ENCODE measurements around the gene SMG6. TPM values are rescaled to one million over a fixed set of nuclear protein-coding genes. Genes with fewer than 3 reads are reported as not detected.
"Not testable (repeated sequence)": the region's sequence is repeated elsewhere in the genome, so short reads cannot be mapped to it uniquely, and the experiment has no call there.

Gene SMG6
- total RNA-seq, 6 donors from 2014 or later: 29.9 to 126 (median 30.5) TPM

GRCh38 chr17:2263183-2264066 lies 40.2 kb downstream of the SMG6 start:
- no peaks in the 10 kb centered on the region for H3K9me3 ChIP-seq
- ATAC-seq (ENCODE audit: low FRiP score in 2 of 2): peak in 1 of 2 donors; percentile 68
- H3K4me1 ChIP-seq: peaks cover 7 to 20% (median 16%) of the 10 kb centered on the region in 4 donors
- no peak for DNase-seq
- H3K27ac ChIP-seq: peak overlapping the region in 3 of 4 donors; percentile 2 to 45 (median 28)
- H3K36me3 ChIP-seq: peaks cover 0 to 3% (median 1%) of the 10 kb centered on the region in 4 donors
- TF ChIP-seq POLR2A (IDR thresholded peaks at IDR 0.05) (no peak), POLR2AphosphoS5 (IDR thresholded peaks at IDR 0.05) (no peak), EP300 (IDR thresholded peaks at IDR 0.05) (no peak)
- TF ChIP-seq, protein P1, sequence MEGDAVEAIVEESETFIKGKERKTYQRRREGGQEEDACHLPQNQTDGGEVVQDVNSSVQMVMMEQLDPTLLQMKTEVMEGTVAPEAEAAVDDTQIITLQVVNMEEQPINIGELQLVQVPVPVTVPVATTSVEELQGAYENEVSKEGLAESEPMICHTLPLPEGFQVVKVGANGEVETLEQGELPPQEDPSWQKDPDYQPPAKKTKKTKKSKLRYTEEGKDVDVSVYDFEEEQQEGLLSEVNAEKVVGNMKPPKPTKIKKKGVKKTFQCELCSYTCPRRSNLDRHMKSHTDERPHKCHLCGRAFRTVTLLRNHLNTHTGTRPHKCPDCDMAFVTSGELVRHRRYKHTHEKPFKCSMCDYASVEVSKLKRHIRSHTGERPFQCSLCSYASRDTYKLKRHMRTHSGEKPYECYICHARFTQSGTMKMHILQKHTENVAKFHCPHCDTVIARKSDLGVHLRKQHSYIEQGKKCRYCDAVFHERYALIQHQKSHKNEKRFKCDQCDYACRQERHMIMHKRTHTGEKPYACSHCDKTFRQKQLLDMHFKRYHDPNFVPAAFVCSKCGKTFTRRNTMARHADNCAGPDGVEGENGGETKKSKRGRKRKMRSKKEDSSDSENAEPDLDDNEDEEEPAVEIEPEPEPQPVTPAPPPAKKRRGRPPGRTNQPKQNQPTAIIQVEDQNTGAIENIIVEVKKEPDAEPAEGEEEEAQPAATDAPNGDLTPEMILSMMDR (IDR thresholded peaks at IDR 0.05): no peak
- no peak overlapping the region for H3K4me3 ChIP-seq
- 66 to 71% methylated on average over 8 of the region's 8 CpGs for WGBS, 2 donors
- no peaks in the 10 kb centered on the region for H3K27me3 ChIP-seq

DNA sequence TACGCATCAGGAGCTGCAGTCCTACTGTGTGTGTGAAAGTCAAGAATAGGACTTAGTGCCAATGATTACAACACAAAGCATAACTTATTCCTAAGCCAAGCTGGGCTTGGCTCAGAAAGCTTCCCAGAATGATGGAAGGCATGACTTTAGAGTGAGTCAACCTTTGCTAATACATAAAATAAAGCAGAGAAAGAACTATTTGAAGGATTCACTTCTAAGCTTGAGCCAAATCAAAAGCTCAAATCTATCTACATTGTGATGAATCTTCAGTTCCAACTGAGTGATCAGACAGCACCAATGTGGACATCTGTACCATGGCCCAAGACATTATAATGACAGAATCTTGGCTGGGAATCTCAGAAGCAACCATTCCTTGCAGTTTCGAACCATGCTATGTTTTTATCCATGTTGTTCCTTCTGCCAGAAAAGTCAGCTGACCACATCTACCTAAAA lies 41.4 kb downstream of the SMG6 start:
- Histone ChIP-seq H3K36me3 (no peaks in the 10 kb centered on the region), H3K4me1 (peaks cover 4 to 20% (median 16%) of the 10 kb centered on the region in 4 donors), H3K4me3 (no peak overlapping the region), H3K27me3 (no peaks in the 10 kb centered on the region), H3K27ac (no peak overlapping the region), H3K9me3 (no peaks in the 10 kb centered on the region)
- ATAC-seq (ENCODE audit: low FRiP score in 2 of 2) (peak in 1 of 2 donors; percentile 73), DNase-seq (no peak)
- TF ChIP-seq POLR2AphosphoS5 (IDR thresholded peaks at IDR 0.05) (no peak), POLR2A (IDR thresholded peaks at IDR 0.05) (no peak), EP300 (IDR thresholded peaks at IDR 0.05) (no peak)
- TF ChIP-seq, protein P1 (IDR thresholded peaks at IDR 0.05): no peak
- WGBS, 2 donors: 86% methylated on average over 2 of the region's 2 CpGs

DNA sequence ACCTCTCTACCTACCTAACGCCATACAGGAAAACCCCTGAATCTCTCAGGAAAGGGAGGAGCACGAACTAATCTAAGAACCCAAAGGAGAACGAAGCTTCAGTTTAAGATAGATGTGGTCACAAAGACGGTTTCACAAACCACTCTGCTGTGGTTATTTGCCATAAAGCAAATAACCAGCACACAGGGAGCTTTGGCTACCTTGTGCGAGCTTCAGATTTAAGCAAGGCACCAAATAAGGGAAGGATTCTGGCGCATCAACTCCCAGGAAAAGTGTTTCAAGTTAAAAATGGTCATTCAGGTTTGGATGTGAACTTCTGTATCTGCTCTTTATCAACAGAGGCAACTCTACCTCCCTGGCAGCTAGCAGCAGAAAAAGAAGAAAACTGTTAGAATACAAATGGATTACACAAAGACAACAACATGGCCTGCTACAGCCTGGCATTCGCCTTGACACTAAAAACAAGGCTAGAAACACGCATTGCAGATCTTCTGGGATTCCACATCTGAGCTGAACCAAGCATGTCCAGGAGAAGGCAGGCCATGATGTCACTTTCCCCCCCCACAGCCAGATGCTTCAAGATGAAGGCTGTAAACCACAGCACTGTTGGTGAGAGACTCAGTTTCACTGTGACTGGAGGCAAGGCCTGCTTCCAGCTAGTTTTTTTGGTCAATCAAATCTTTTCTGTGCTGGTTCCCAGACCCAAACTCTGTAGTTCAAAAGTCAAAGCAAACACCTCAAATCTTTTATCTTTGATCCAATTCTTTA lies 43.6 kb downstream of the SMG6 start:
- ATAC-seq (ENCODE audit: low FRiP score in 2 of 2) (peak in 1 of 2 donors; percentile 71), DNase-seq (no peak)
- H3K27ac ChIP-seq: no peak overlapping the region
- H3K9me3 ChIP-seq: no peaks in the 10 kb centered on the region
- TF ChIP-seq EP300 (IDR thresholded peaks at IDR 0.05): no peak
- no peak for TF ChIP-seq POLR2A (IDR thresholded peaks at IDR 0.05)
- TF ChIP-seq, protein P1 (IDR thresholded peaks at IDR 0.05): no peak
- H3K27me3 ChIP-seq: no peaks in the 10 kb centered on the region
- H3K4me3 ChIP-seq: no peak overlapping the region
- 65 to 70% methylated on average over 8 of the region's 8 CpGs for WGBS, 2 donors
- peaks cover 4 to 15% (median 13%) of the 10 kb centered on the region in 4 donors for H3K4me1 ChIP-seq
- peaks cover 0 to 4% (median 0%) of the 10 kb centered on the region in 4 donors for H3K36me3 ChIP-seq

GRCh38 chr17:2258830-2259229 lies 44.8 kb downstream of the SMG6 start:
- H3K27me3 ChIP-seq; H3K27ac ChIP-seq; H3K4me3 ChIP-seq; H3K9me3 ChIP-seq; ATAC-seq (ENCODE audit: low FRiP score in 2 of 2); DNase-seq: not testable (repeated sequence)
- WGBS, 2 donors: 88 to 93% methylated on average over 8 of the region's 8 CpGs
- H3K4me1 ChIP-seq: peaks cover 4 to 12% (median 10%) of the 10 kb centered on the region in 4 donors
- peaks cover 0 to 11% (median 0%) of the 10 kb centered on the region in 4 donors for H3K36me3 ChIP-seq

- Histone ChIP-seq H3K4me3 (no peak overlapping the region), H3K27ac (no peak overlapping the region), H3K9me3 (no peaks in the 10 kb centered on the region), H3K36me3 (peaks cover 0 to 25% (median 6%) of the 10 kb centered on the region in 4 donors), H3K27me3 (no peaks in the 10 kb centered on the region), H3K4me1 (no peaks in the 10 kb centered on the region)
- 69 to 73% methylated on average over 5 of the region's 5 CpGs for WGBS, 2 donors
- TF ChIP-seq POLR2AphosphoS5 (IDR thresholded peaks at IDR 0.05) (no peak), EP300 (IDR thresholded peaks at IDR 0.05) (no peak), POLR2A (IDR thresholded peaks at IDR 0.05) (no peak)
- TF ChIP-seq, protein P1 (IDR thresholded peaks at IDR 0.05): no peak
- ATAC-seq (ENCODE audit: low FRiP score in 2 of 2) (no peak), DNase-seq (no peak)
These were observed 49.7 kb downstream of the SMG6 start for GRCh38 chr17:2253768-2254406.

Measured in upper lobe of left lung (tissue), 6 donors.